GM19099 (cell line): ENCODE results near the gene ATP8B1.

Experiments
- POLR2A ChIP-seq: IDR thresholded peaks from 3 replicates; pipeline ENCODE4 v1.6.1; 2011; ENCODE audit warnings: low read depth; ENCODE audit not compliant: insufficient read length; ENCODE audit errors: extremely low read depth

The ATP8B1 gene

GRCh38 chr18:57762686-57763085, 40.4 kb downstream of the ATP8B1 start:
- no peak for TF ChIP-seq POLR2A

GRCh38 chr18:57759650-57760049, 43.5 kb downstream of the ATP8B1 start:
- no peak for TF ChIP-seq POLR2A

GRCh38 chr18:57755473-57756067, 47.5 kb downstream of the ATP8B1 start:
- TF ChIP-seq POLR2A: no peak

GRCh38 chr18:57754577-57755338, 48.4 kb downstream of the ATP8B1 start:
- TF ChIP-seq POLR2A: no peak

- TF ChIP-seq POLR2A: no peak
Observed at GRCh38 chr18:57753063-57753462, 50.1 kb downstream of the ATP8B1 start.

GRCh38 chr18:57749604-57749970, 53.5 kb downstream of the ATP8B1 start:
- no peak for TF ChIP-seq POLR2A

- no peak for TF ChIP-seq POLR2A
Observed at GRCh38 chr18:57748770-57749603, 54.1 kb downstream of the ATP8B1 start.

GRCh38 chr18:57747809-57748680, 55.1 kb downstream of the ATP8B1 start:
- TF ChIP-seq POLR2A: no peak

GRCh38 chr18:57744211-57744694, 58.9 kb downstream of the ATP8B1 start:
- TF ChIP-seq POLR2A: no peak

GRCh38 chr18:57743008-57743407, 60.1 kb downstream of the ATP8B1 start:
- no peak for TF ChIP-seq POLR2A

- TF ChIP-seq POLR2A: no peak
Observed at GRCh38 chr18:57741273-57741672, 61.8 kb downstream of the ATP8B1 start.

- TF ChIP-seq POLR2A: no peak
Observed at GRCh38 chr18:57738078-57738477, 65.0 kb downstream of the ATP8B1 start.

- TF ChIP-seq POLR2A: no peak
Observed at GRCh38 chr18:57737400-57738060, 65.6 kb downstream of the ATP8B1 start.

- no peak for TF ChIP-seq POLR2A
Observed at GRCh38 chr18:57733861-57734260, 69.3 kb downstream of the ATP8B1 start.

GRCh38 chr18:57730146-57730545, 73.0 kb downstream of the ATP8B1 start:
- no peak for TF ChIP-seq POLR2A
